Measurements from ENCODE around the gene PLPPR1.
"Not testable (repeated sequence)": the region's sequence is repeated elsewhere in the genome, so short reads cannot be mapped to it uniquely, and the experiment has no call there.

PLPPR1 gene

GRCh38 chr9:101269591-101270283 is 241.2 kb downstream of the PLPPR1 start:
- H3K4me3 ChIP-seq (ENCODE audit: low read depth, low read length), result no peak overlapping the region
- no peak for DNase-seq (ENCODE audit: low read depth, low spot score)
- no peak for TF ChIP-seq CTCF (IDR thresholded peaks at IDR 0.05; ENCODE audit: insufficient read depth, low read length, missing control alignments)
- POLR2A ChIA-PET, result no interaction called here
- CTCF ChIA-PET, result no interaction called here

- TF ChIP-seq CTCF (IDR thresholded peaks at IDR 0.05; ENCODE audit: insufficient read depth, low read length, missing control alignments), result no peak
- H3K4me3 ChIP-seq (ENCODE audit: low read depth, low read length), result no peak overlapping the region
- DNase-seq (ENCODE audit: low read depth, low spot score), result no peak
- CTCF ChIA-PET, result interaction anchor here (0.6 kb wide), 1 partner anchor 20 kb away, joined by 3 read pairs; no protein-coding TSS in a partner anchor
- POLR2A ChIA-PET, result no interaction called here
Measured at GRCh38 chr9:101270302-101270701, 241.8 kb downstream of the PLPPR1 start.

- no peak overlapping the region for H3K4me3 ChIP-seq (ENCODE audit: low read depth, low read length)
- ChIA-PET CTCF (interaction anchor here (0.6 kb wide), 1 partner anchor 19 kb away, joined by 3 read pairs; no protein-coding TSS in a partner anchor), POLR2A (no interaction called here)
- TF ChIP-seq CTCF (IDR thresholded peaks at IDR 0.05; ENCODE audit: insufficient read depth, low read length, missing control alignments), result no peak
- no peak for DNase-seq (ENCODE audit: low read depth, low spot score)
Measured at GRCh38 chr9:101271102-101271501, 242.6 kb downstream of the PLPPR1 start.

GRCh38 chr9:101274971-101275768 is 246.6 kb downstream of the PLPPR1 start:
- H3K4me3 ChIP-seq (ENCODE audit: low read depth, low read length), result no peak overlapping the region
- POLR2A ChIA-PET, result no interaction called here
- CTCF ChIA-PET, result interaction anchor here (1.4 kb wide), 1 partner anchor 37 kb away, joined by 3 read pairs; no protein-coding TSS in a partner anchor
- TF ChIP-seq CTCF (IDR thresholded peaks at IDR 0.05; ENCODE audit: insufficient read depth, low read length, missing control alignments), result no peak
- no peak for DNase-seq (ENCODE audit: low read depth, low spot score)

- POLR2A ChIA-PET, result no interaction called here
- CTCF ChIA-PET, result interaction anchor here (1.4 kb wide), 1 partner anchor 36 kb away, joined by 3 read pairs; no protein-coding TSS in a partner anchor
- H3K4me3 ChIP-seq (ENCODE audit: low read depth, low read length), result no peak overlapping the region
- no peak for DNase-seq (ENCODE audit: low read depth, low spot score)
- no peak for TF ChIP-seq CTCF (IDR thresholded peaks at IDR 0.05; ENCODE audit: insufficient read depth, low read length, missing control alignments)
Measured at GRCh38 chr9:101275769-101276250, 247.3 kb downstream of the PLPPR1 start.

GRCh38 chr9:101291043-101291442 is 262.5 kb downstream of the PLPPR1 start:
- H3K4me3 ChIP-seq (ENCODE audit: low read depth, low read length); POLR2A ChIA-PET; CTCF ChIA-PET; DNase-seq (ENCODE audit: low read depth, low spot score): not testable (repeated sequence)

Data from AG04449 (cell line).